ENCODE measurements around the gene TP53INP2.
"Not testable (repeated sequence)": the region's sequence is repeated elsewhere in the genome, so short reads cannot be mapped to it uniquely, and the experiment has no call there.

Gene TP53INP2, protein sequence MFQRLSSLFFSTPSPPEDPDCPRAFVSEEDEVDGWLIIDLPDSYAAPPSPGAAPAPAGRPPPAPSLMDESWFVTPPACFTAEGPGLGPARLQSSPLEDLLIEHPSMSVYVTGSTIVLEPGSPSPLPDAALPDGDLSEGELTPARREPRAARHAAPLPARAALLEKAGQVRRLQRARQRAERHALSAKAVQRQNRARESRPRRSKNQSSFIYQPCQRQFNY

GRCh38 chr20:34704177-34705007 is at the start of gene TP53INP2:
Gene TP53INP2, plus strand, starts transcription at chr20:34704344. Its CDS starts 4,396 bp downstream, at chr20:34708740.
- peak; percentile 79 to 93 for DNase-seq

DNA sequence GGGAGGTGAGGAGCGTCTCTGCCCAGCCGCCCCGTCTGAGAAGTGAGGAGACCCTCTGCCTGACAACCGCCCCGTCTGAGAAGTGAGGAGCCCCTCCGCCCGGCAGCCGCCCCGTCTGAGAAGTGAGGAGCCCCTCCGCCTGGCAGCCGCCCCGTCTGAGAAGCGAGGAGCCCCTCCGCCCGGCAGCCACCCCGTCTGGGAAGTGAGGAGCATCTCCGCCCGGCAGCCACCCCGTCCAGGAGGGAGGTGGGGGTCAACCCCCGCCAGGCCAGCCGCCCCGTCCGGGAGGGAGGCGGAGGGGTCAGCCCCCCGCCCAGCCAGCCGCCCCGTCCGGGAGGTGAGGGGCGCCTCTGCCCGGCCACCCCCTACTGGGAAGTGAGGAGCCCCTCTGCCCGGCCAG is 45.5 kb upstream of the TP53INP2 start:
- not testable (repeated sequence) for DNase-seq

- DNase-seq: not testable (repeated sequence)
These were observed 42.3 kb upstream of the TP53INP2 start for GRCh38 chr20:34661811-34662210.

DNA sequence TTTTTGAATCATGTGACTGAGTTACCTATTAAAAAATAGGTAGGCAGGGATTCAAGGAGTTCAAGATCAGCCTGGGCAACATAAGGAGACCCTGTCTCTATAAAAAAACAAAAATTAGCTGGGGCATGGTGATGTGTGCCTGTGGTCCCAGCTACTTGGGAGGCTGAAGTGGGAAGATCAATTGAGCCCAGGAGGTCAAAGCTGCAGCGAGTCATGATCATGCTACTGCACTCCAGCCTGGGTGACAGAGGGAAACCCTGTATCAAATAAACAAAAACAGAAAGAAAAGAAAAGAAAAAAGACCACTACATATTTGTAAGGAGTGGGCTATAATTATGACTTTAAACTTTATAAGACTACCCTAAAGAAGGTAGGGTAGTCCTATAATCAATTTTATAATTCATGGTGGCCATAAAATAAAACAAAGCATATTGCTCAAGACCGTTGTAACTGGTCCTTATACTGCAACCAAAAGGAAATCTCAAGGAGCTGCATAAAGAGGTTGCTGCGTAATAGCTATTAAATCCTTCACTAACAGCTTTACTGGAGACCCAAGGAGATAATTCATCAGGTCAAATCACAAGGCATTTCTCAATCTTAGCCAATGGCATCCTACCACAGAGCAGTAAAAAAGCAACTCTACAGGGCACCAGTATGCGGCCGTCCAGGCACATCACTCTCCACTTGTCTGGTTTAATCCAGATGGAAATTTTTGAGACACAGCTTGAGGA is 40.8 kb upstream of the TP53INP2 start:
- no peak for DNase-seq

DNA sequence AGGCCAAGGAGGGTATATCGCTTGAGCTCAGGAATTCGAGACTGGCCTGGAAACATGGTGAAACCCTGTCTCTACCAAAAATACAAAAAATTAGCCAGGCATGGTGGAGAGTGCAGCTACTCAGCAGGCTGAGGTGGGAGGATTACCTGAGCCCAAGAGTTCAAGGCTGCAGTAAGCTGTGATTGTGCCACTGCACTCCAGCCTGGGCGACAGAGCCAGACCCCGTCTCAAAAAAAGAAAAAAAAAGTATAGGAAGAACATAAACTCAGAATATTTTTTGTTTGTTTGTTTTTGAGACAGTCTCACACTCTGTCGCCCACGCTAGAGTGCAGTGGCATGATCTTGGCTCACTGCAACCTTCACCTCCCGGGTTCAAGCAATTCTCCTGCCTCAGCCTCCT is 39.4 kb upstream of the TP53INP2 start:
- DNase-seq: not testable (repeated sequence)

GRCh38 chr20:34669094-34669493 is 35.0 kb upstream of the TP53INP2 start:
- DNase-seq: no peak

DNA sequence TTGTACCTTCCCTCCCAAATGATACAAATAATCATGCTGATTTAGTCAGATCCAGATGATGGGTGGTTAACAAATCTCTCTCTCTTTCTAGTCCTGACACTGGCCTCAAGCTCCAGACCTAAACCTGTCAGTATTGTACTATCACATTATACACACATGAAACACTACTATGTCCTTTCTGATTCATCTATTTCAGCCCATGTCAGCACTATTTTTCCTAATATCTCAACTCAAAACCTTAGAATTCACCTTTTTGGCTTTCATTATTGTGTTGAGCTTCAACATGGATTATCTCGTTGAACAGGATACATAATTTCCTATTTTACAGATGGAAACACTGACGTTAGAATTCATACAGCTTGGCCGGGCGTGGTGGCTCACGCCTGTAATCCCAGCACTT is 30.7 kb upstream of the TP53INP2 start:
- no peak for DNase-seq

DNA sequence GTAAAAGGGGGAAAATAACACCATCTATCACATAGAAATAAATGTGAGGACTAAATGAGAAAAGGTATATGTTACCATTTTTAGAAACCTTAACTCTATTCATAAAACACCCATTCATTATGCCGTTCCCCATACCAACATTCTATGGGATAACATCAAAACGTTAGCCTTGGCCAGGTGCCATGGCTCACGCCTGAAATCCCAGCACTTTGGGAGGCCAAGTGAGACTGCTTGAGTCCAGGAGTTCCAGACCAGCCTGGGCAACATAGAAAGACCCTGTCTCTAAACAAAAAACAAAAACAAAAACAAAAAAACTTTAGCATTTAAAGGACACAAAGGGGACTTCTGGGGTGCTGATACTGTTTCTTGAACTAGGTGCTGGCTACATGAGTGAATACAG is 28.6 kb upstream of the TP53INP2 start:
- no peak for DNase-seq

GRCh38 chr20:34675993-34676641 is 28.0 kb upstream of the TP53INP2 start:
- DNase-seq: no peak

DNA sequence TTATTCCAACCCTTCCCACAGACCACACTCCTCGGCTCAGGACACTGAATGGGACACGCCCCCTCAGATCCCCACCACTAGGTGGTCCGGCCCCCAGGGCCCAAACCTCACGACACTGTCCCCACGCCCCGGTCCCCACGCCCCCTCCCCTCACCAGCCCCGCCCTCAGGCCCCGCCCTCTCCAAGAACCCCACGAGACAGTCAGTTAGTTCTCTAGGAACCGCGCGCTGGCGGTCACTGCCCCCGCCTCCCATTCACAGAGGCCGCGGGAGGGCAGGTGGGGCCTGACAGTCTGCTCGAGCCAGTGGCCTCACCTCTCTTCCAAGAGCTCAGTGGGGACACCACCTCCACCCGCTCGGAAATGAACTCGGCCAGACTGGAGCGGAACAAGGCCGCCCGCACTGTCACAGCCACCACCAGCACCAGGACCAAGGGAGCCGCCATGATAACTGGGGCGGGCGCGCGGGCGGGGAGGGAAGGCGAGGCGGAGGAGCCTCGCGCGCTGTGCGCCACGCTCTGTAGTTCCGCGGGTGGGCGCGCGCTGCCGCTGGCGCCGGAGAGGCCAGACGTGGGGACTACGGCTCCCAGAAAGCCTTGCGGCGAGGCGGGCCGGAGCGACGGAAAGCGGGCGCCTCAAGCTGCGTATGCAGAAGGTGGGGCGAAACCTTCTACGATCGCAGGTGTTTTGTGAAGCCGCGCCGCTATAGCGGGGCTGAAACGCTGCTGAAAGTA is 27.3 kb upstream of the TP53INP2 start, which contains the start of gene PIGU:
Gene PIGU (minus strand): TSS at position 451 of the 732 bp plus-strand sequence. CDS start 7 bp downstream, at position 444.
- peak; percentile 85 to 95 for DNase-seq

DNA sequence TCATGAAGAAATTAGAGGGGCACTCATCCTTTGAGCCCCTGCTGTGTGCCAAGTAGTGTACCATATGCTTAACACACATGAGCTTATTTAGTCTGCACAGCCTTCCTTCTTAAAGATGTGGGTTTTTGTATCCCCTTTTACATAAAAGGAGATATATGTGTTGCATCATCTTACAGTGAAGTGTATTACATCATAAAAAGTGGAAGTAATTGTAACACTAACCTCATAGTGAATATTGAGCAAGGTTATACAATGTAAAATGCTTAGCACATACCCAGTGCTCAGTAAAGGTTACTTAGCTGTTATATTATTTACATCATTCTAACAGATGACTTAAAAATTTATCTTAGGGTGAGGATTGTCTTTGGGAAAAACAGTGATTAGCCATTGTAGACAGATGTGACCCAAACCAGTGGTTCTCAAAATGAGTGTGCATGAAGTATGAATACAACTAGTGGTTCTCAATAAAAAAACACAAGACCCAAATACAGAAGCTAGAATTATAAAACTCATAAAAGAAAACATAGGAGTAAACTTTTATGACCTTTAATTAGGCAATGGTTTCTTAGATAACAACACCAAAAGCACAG is 23.5 kb upstream of the TP53INP2 start:
- DNase-seq: no peak

GRCh38 chr20:34683667-34684066 is 20.5 kb upstream of the TP53INP2 start:
- DNase-seq: no peak

DNA sequence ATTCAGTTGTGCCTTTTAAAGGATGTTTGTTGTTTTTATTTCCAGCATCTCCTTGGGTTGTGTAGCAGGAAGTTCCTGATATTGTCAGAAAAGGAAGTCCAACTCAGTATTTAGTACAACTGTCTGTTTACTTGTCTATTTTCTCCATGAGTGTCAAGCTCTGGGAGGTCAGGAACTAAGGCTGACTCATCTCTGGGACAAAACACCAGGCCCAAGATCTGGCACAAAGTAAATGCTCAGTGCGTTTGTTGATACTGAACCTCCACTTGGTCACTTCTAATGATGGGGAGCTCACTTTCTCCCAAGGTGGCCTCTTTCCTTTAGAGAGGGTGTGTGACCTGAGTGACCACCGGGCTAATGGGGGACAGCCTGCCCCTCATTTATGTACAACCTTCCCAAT is 14.7 kb upstream of the TP53INP2 start:
- DNase-seq: no peak

- no peak for DNase-seq
These were observed 12.3 kb upstream of the TP53INP2 start for GRCh38 chr20:34691838-34692237.

- no peak for DNase-seq
These were observed 10.7 kb upstream of the TP53INP2 start for GRCh38 chr20:34693414-34693813.

DNA sequence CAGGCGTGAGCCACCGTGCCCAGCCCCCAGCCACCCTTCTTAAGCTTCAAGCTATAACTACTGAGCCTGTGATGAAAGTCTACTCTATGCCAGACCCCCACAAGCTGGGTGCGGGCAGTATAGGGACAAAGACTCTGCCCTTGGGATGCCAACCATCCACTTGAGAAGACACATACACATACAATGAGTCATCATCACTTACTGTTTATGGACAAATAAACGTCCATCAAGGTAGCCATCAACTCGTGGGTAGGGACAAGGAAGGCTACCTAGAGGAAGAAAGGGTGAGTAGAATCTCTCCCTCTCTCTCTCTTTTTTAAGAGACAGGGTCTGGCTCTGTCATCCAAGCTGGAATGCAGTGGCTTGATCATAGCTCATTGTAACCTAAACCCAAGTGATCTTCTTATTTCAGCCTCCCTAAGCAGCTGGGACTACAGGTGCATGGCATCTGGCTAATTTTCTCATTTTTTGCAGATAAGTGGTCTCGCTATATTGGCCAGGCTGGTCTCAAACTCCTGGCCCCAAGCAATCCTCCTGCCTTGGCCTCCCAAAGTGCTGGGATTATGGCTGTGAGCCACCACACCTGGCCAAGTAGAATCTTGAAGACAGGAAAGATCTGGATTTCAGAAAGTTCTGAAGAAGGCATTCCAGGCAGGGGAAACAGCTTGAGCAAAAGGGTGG is 2.6 kb upstream of the TP53INP2 start:
- peak in 1 of 2 experiments; percentile 11 for DNase-seq

DNA sequence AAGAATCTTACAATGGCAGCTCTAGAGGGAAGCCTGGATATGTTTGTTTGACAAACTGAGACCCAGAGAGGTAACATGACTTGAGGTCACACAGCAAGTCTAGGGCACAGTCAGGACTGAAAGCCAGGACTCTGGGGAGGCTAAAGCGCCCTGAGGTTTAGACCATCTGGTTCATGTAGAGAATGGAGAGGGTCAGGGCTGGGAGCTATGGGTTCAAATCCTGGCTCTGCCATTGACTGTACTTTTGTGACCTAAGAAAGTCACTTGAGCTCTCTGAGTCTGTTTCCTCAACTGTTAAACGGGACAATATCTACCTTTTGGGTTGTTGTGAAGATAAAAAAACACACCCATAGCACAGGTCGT is 1.1 kb upstream of the TP53INP2 start:
- DNase-seq: no peak

- DNase-seq: no peak
These were observed 544 bp upstream of the TP53INP2 start for GRCh38 chr20:34703424-34704176.

- no peak for DNase-seq
These were observed 858 bp downstream of the TP53INP2 start for GRCh38 chr20:34705008-34705396.
